ENCODE measurements around the gene IL15.

GRCh38 chr4:141630854-141631253 is 5.5 kb upstream of the IL15 start:
- TF ChIP-seq EZH2phosphoT487 (IDR thresholded peaks at IDR 0.05; ENCODE audit: insufficient read depth, low read depth) (no peak), EZH2 (IDR thresholded peaks at IDR 0.05; ENCODE audit: insufficient read depth, poor library complexity, severe bottlenecking) (no peak)

All from GM23248 (cell line).